ENCODE measurements around the gene ENPP7.

Gene ENPP7

DNA sequence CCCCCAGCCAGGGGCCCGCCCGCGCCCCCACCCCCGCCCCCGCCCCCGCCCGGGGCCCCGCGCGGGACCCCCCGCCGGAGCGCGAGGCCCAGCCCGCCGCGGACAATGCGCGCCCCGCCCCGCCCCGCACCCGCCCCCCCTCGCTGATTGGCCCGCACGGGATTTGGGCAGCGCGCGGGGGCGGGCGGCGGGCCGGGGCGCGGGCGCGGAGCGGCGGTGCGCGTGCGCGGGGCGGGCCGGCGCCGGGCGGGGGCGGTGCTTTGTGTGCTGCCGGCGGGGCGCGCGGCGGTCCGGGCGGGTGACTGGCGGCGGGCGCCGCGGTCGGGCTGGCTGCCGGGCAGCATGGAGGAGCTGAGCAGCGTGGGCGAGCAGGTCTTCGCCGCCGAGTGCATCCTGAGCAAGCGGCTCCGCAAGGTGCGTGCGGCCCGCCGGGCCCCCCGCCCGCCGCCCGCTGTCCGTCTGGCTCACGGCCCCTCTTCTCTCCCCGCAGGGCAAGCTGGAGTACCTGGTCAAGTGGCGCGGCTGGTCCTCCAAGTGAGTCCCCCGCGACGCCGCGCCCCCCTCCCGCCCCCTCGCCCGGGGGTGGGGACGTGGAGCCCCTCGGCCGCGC, 47.3 kb downstream of the ENPP7 start, which contains the start of gene CBX2:
Gene CBX2, plus strand, starts transcription at position 255 of the 610 bp plus-strand sequence. Its CDS starts 88 bp downstream, at position 343.
- no peak for FAIRE-seq

DNA sequence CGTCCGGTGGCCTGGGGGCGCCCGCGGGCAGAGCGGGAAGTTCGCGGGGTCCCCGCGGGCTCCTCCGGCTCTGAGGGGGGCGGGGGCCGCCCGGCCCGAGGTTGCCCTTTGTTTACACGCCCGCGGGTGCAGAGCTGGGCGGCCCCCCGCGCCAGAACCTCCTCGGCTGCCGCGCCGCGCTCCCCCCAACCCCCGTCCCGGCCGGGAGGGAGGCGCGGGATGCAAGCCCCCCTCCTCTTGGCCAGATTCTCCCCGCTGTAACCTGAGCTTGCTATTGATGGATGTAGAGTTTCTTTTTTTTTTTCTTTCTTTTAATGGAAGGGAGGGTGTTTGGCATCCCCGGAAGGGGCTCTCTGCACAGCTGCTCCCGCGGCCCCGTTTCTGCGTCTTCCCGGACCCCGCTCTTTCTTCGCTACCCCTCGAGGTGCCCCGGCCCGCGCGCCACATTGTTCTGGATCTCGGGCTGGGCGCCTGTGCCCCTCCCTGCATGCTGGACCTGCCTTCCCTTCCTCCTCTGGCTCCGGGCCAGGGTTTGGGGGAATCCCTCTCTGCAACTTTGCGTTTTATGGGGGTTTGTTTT, 47.9 kb downstream of the ENPP7 start:
- no peak for FAIRE-seq

DNA sequence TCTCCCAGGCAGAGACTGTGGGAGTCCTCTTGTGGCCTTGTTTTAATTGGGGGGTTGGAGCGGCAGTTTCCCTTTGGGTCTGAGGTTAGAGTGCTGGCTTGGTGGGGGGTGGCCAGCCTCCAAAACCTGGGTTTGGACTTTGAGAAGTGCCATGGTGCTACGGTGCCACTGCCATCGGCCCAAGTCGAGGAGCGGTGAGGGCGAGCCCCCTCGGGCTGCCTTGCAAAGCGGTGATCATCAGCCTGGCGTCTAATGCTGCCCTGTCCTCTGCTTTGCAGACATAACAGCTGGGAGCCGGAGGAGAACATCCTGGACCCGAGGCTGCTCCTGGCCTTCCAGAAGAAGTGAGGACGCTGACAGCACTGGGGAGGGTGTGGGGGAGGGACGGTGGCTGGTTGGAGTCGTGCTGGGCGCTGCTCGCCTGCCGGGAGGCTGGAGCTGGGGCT, 48.4 kb downstream of the ENPP7 start:
- no peak for FAIRE-seq

DNA sequence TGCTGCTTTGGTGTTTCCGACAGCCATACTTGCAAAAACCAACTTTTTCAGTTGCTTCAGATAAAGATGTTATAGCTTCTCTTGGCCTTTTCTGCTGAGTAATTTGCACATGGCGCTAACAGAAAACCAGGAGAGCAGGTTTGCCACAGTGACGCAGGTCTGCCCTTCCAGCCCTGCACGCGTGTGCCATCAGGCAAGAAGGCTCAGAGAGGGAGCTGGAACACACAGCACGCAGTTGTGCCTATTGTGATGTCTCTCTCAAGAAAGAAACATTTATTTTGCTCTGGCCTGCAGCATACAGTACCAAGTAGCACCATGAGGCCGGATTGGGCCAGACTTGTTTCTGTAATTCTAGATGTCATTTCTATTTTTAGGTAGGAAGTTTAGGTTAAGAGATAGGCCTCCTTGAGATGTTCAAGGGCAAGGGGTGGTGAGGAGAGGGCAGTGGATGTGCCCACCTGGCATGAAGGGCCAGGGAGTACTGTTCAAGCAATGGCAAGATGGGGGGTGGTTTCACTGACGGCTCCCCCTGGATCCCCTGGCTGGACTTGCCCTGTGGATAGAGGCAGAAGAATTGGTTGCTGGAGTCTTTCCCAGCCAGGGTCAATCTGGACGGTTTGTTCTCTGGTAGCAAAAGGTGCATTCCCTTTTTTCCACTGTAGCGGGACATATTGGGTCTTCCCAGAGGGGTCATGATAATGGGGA, 49.1 kb downstream of the ENPP7 start:
- no peak for FAIRE-seq

DNA sequence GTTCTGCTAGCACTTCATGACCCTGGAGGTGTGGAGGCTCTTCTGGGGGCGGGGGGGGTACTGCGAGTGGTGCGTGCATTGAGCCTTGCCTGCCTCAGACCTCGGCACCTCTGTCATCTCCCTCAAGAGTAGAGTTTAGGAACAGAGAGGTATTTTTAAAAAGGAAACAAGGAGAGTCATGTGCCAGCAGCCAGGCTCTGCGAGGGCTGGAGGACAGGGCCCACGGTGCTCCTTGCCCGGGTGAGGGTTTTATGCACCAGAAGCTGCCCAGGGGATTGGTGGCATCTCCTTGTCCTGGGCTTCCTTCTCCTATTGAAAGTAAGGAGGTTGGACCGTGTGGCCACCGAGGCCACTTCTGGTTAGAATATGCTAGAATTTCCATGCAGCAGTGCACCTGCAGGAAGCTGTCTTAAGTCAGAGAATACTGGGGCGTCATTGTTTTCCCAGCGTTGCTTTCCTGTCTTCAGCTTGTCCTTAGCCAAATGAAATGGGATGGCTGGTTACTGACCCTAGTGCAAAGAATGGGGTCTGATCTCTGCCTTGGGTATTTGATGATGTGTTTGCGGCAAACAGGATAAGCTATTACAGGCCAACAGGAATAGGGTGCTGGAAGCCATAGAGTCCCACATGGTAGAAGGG, 50.4 kb downstream of the ENPP7 start:
- FAIRE-seq: no peak

DNA sequence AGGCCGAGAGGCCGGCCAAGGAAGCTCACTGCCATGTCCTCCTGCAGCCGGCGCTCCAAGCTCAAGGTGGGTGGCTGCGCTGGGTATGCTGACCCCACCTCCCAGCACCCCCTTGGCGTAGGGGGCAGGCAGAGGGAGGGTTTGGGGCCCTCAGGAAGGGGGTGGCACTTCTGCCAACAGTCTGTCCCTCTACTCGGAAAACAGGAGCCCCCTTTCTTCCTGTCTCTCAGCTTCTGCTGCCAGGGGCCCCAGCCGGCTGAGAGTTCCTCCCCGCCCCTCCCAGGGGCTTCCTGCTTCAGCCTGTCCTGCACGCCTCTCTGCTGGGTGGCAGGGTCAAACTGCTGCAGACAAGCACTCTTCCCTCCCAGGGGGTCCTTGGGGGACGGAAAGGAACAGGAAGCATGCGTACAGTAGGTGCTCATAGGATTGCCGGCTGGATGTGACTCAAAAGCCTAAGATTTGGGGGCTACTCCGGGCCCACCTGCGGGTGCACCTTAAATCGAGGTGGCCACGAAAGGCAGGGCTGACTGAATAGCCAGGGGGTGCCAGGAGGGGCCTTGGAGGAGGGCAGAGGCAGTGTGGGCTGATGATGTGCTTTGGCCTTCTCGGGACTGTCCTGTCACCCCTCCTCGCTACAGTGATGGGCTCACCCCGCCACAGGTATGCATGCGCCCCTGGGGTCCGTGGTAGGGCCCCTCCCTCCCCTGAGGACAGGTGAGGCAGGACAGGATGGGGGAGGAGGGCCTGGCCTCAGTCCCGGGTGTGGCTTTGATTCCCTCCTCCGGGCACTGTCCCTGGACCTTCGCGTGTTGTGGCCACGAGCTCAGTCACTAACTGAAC, 51.2 kb downstream of the ENPP7 start:
- FAIRE-seq: no peak

DNA sequence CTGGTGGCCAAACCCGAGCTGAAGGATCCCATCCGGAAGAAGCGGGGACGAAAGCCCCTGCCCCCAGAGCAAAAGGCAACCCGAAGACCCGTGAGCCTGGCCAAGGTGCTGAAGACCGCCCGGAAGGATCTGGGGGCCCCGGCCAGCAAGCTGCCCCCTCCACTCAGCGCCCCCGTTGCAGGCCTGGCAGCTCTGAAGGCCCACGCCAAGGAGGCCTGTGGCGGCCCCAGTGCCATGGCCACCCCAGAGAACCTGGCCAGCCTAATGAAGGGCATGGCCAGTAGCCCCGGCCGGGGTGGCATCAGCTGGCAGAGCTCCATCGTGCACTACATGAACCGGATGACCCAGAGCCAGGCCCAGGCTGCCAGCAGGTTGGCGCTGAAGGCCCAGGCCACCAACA, 53.1 kb downstream of the ENPP7 start:
- FAIRE-seq: no peak

DNA sequence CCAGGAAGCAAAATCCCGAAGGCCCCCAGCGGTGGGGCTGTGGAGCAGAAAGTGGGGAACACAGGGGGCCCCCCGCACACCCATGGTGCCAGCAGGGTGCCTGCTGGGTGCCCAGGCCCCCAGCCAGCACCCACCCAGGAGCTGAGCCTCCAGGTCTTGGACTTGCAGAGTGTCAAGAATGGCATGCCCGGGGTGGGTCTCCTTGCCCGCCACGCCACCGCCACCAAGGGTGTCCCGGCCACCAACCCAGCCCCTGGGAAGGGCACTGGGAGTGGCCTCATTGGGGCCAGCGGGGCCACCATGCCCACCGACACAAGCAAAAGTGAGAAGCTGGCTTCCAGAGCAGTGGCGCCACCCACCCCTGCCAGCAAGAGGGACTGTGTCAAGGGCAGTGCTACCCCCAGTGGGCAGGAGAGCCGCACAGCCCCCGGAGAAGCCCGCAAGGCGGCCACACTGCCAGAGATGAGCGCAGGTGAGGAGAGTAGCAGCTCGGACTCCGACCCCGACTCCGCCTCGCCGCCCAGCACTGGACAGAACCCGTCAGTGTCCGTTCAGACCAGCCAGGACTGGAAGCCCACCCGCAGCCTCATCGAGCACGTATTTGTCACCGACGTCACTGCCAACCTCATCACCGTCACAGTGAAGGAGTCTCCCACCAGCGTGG, 53.7 kb downstream of the ENPP7 start:
- no peak for FAIRE-seq

DNA sequence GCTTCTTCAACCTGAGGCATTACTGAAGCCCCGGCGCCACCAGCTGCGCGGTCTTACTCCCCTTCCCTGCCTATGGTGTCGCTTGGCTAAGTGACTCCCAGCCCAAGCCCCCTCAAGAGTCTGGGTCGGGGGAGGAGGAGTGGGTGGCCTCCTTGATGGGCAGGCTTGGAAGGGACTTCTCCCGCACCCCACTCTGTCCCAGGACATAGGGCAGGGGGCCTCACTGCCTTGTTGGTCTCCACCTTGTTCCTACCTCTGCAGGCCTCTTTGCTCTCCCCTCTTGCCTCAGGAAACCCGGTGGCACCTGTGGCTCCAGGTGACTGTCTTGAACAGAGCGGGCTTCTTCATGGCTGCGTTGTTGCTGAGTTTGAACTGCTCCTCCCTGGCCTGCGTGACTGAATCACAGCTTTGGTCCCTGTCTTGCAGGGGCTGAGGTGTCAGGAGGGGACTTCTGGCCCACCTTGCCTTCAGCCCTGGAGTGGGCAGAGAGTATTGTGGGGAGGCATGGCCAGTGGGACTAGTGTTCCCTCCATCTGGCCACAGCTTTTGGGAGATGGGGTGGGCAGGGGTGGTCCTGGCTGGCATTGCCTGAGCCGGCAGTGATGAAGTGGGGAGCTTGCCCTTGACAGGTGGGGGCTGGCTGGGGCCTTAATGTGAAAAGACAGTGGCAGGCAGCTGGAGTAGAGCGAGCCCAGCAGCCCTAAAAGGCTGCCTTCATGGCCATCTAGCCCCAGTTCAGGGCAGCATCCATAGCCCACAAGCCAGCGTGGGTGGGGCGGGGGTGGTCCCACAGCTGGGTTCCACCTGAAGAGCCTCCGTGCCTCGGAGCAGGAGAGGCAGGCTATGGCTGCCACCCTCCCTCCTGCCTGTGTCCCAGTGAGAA, 54.5 kb downstream of the ENPP7 start:
- no peak for FAIRE-seq

DNA sequence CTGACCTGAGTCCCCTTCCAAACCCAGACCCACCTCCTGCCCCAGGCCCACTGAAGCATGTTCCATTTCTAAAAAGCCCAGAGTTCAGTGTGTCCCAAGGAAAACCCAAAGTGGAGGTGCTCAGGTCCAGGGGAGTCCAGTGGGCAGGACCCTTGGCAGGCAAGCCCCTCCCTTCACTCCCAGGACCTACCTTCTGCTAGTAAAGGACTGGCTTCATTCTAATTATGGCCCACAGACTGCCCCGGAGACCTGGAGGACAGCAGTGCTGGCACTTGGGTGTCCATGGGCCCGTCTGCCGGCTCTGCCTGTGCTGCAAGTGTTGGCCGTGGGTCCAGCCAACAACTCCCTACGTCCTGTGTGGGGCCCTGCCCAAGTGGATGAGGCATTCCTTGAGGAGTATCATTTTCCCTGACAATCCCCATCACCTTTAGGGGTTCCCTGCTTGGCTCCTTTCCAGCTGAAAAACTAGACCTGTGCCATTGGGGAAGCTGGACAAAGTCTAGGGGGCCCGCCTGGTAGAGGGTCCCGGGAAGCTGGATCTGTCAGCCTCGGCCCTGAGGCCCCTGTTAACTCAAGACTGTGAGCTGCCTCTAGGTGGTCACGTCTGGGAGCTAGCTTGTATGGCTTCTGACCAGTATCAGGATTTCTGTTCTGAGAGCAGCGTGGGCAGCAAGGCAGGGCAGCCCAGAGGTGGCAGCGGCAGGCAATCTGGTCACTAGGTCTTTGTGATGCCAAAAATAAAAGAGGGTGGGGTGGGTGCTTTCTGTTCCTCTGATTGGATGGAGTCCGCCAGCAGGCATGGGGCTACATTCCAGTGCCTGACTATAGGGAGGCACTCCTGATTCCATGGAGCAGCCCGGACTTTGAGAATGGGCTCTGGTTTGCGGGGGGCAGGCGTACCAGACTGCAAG, 55.4 kb downstream of the ENPP7 start:
- no peak for FAIRE-seq

DNA sequence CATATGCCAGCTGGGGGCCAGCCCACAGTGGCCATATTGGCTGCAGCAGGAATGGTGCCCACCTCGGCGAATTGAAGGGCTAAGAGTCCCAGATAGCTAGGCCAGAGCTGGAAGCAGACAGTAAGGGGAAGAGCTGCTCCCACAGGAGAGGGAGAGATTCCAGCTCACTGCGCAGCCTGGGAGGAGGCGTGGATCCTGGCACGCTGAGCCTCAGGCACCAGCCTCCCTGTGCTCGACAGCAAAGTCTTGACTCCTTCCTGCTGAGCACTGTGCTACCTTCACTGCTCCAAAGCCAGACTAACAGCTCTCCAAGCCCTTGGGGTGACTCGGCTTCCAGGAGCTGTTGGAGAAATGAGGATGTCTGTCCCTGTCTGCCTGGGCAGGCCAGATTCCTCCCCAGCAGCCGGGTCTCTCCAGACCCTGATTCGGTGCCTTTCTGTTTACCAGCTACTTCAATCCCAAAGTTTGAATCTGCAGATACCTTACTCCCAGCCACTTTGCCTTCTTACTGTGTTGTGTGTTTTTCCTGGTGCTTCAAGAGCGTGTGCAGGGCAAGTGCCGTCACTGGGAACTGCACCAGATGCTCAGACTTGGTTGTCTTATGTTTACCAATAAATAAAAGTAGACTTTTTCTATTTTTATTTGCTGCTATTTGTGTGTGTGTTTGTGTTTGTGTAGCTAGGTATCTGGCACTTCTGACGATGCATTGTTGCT, 56.3 kb downstream of the ENPP7 start:
- FAIRE-seq: no peak

DNA sequence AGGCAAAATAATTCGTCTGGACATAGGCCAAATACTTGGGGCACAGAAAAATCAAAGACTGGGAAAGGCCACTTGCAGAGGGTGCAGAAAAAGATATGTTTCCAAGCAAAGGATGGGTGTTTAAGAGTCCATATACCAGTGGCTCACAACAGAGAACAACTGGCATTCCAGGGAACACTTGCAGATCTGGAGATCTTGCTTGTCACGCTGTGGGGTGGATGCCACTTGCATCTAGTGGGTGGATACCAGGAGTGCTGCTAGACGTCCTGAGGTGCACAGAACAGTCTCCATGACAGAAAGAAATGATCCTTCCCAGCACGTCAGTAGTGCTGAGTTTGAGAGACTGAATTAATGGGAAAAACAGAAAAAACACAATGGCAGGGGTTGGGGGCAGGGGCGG, 57.7 kb downstream of the ENPP7 start:
- no peak for FAIRE-seq

DNA sequence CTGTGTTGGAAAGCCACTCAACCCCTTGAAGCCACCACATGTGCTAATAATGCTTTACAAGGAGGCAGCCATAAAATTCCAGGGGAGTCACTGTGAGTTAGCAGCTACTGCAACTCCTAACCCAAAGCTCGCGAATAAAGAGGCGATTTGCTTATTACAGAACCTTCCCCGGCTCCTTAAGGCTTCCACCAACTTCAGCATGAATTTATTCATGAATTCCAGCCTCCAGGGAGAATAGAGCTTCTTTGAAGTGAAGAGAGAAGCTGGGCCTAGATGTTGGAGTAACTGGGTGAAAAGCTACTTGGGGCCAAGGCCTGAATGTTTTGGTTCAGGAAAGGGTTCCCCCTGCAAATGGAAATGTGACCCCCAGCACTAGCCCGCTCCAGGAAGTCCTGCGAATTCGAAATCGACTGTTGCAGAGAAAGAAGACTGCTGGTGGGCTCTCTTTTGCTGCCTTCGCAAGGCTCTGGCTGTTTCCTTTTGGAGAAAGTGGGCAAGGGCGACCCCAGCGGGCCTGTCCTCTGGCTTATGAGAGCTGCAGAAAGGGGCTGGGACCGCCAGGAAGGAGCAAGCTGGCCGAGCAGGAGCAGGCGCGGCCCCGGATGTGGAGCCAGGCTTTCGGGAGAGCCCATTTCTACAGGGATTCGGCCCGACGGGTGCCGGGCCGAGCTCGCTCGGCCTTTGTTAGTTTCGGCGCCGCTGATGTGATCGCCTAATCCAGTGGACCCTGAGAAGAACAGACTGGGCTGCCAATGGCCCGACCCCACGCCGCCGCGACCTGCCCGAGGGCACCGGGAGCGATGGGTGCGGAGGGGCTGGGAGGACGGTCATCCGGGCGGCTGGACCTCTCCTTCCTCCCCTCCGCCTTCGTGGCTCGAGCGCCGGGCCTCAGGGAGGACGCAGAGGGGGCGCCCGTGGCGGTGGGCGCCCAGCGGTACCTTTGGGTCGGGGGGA, 58.5 kb downstream of the ENPP7 start:
- FAIRE-seq: no peak

DNA sequence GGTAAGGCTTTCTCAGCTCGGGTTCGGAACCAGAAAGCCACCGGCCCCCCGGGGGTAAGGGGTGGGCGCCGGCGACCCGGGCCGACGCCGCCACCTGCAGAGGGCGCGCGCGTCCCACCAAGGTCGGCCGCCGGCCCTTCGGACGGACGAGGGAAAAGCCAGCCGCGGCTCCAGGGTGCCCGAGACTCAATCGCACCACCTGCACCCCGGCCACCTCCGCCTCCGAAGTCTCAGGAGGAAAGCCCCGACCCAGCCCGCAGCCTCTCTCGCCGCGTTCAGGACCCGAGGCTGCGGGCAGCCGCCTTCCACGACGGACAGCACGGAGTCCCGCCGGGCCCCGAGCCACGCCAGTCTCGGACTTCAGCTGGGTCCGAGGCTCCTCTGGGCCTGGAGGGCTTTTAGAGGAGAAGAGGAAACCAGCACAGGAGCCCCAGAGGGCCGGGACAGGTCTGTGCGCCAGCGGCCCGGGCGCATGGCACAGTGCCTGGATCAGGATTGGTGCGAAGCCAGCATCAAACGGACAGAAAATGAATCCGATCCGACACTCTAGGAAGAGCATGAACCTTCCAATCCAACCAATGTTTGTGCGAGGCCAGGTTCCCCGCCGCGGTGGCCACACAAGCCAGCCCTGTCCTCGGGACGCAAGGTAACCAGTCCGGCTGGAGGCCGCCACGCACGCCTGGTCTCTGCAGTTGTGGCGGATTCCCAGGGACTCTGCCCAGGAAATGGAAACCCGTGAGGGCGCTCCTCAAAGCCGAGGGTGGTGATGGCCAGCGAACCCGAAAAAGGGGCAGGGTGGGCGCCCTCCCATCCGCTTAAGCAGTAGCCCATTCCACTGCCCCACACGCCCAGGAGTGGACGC, 59.4 kb downstream of the ENPP7 start:
- FAIRE-seq: no peak

DNA sequence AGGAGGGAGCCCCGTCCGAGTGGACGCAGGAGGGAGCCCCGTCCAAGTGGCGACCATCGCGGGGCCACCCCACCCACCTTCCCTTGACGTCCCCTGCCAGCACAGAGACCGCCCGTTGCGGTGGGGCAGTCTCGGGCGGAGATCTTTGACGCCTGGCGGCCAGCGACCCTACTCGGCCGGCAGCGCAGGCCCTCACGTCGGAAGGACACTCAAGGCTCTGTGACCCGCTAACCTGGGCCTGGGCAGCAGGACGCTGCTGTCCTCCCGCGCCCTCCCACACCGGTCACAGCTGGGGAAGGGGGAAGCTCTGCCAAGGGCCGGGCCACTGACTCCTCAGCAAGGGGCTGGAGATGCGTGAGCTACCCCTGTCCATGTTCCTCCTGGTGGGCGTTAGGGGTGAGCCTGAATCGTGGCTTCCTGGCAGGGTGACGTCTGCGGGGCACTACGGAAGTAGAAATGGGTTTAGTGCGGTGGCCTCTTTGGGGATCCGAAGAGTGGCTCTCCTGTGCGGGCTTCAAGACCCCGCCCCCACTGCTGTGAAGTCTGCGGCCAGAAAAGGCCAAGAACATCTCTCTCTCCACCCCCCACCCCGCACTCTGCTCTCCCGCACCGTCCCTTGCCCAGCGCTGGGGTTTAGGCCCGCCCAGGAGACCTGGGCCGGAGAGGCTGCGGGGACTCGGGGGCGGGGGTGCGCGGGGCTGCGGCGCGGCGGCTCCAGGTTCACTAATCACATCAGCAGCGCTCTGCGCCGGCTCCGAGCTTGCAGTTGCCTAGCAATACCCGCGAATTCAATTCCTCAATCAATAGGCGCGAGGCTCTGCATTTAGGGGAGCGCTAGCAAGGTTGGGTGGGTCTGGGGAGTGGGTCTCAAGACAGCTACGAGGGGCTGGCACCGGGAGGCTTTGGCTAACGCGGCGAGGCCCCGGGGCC, 60.3 kb downstream of the ENPP7 start:
- FAIRE-seq: no peak

DNA sequence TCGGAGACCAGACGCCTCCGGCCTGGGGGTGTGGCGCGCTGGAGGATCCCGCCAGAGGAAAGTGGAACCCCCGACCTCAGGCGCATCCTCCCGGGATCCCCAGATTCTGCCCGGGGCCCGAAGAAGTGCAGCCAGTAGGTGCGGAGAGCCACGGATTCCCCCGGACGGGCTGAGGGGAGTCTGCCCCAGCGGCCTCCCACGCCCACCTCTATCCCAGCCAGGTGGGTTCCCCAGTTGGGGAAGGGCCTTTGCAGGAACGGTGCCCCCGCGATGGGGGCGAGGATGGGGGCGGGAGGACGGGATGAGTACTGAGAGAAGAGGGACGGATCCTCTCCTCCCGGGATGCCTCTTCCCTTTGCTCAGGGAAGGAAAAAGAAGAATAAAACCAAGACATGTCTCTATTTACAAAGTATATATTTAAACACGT, 61.0 kb downstream of the ENPP7 start:
- no peak for FAIRE-seq

Measured in endometrium (tissue), 2 donors.